ENCODE results near the gene L3MBTL3.

The L3MBTL3 gene

GRCh38 chr6:130018292-130018743 is at the start of gene L3MBTL3:
TSS of gene L3MBTL3 (plus strand) at chr6:130018581. CDS start at chr6:130042700, 24,119 bp downstream.
- peak; percentile 79 for DNase-seq (ENCODE audit: low read depth in 2 of 2)

DNA sequence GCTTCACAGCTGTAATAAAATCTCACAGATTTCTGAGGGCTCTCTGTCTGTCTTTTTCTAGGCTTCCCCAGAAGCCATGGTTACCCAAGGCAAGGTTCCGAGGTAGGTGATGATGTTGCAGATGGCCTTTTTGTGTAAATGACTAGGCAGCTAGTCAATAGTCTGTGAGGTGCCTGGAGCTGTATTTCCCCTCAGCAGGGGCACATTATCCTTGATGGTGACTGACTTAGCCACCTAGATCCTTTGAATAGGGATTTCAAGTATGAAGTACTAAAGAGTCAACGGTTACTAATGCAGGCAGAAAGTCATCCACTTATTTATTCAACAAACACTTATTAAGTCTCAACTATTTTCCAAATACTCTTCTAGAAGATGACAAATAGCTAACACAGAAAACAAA is 49.3 kb upstream of the L3MBTL3 start:
- no peak for DNase-seq (ENCODE audit: low read depth in 2 of 2)

- no peak for DNase-seq (ENCODE audit: low read depth in 2 of 2)
These were observed 42.3 kb upstream of the L3MBTL3 start for GRCh38 chr6:129976110-129976509.

DNA sequence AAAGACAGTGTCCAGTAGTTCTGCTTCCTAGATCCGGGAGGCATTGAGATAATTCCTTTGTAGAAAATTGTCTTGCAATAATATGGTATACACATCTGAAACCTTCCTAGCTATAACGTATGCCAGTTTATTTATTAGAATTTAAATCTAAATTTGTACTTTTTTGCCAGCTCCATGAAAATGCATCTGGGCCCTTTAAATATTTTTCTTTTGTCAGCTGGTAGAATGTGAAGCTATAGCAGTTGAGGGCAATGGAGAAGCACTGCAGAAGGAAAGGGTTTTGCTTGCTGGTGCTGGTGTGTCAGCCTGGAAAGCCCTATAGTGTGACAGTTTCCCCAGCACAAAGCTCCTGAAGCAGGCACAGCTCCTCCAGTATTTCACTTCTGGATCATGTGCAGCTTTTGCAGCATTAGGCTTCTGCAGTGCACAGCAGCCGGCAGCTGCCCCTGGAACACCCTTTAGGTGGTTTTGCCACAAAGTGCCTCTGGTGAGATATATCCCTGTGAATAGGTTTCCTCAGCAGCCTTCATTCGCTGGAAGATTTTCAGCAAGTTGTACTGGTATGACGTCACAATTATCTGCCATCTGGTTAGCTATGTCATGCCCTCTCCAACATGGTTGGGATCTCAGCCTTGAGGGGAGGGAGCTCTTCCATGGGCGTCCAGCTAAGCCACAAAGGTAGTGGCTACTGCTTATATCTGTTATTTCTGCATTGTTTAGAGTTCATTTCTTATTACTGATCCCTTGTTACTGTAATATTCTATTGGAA is 40.0 kb upstream of the L3MBTL3 start:
- DNase-seq (ENCODE audit: low read depth in 2 of 2), result no peak

DNA sequence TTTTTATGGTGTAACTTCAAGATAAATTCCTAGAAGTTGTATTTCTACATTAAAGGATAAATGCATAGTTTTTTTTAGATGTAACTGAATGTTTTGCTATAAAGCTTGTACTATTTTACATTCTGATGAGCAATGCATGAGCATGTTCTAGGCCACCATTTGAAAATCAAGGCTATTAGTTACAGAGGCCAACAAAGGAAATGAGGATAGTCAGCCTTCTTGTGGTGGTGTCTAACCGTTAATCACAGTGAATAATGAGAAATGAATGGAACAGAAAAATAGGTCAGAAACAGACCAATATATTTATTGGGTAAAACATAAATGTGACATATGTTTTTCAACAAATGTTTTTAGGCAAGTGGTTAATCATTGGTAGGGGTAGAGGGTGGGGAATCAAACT is 37.6 kb upstream of the L3MBTL3 start:
- DNase-seq (ENCODE audit: low read depth in 2 of 2), result no peak

DNA sequence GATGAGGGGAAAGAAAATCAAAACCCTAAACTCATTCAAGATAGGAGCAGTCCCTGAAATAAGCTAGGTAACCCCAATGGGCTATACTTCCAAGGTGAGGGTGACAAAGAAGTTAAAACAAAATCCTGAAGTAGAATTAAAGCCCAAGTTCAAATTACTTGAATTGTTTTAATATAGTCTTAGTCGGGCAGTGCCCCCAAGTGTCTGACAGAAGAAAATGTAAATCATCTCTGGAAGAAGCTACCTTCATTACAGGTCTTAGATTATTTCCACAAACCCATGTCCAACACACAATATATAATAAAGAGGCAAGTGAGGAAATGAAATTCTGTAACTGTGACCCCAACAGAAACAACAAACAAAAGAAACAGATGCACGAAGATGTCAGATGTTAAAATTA is 36.8 kb upstream of the L3MBTL3 start:
- no peak for DNase-seq (ENCODE audit: low read depth in 2 of 2)

GRCh38 chr6:129989396-129989795 is 29.0 kb upstream of the L3MBTL3 start:
- DNase-seq (ENCODE audit: low read depth in 2 of 2), result no peak

- DNase-seq (ENCODE audit: low read depth in 2 of 2), result no peak
These were observed 25.5 kb upstream of the L3MBTL3 start for GRCh38 chr6:129992881-129993280.

- no peak for DNase-seq (ENCODE audit: low read depth in 2 of 2)
These were observed 24.0 kb upstream of the L3MBTL3 start for GRCh38 chr6:129994410-129994809.

- DNase-seq (ENCODE audit: low read depth in 2 of 2), result no peak
These were observed 22.0 kb upstream of the L3MBTL3 start for GRCh38 chr6:129996387-129996786.

DNA sequence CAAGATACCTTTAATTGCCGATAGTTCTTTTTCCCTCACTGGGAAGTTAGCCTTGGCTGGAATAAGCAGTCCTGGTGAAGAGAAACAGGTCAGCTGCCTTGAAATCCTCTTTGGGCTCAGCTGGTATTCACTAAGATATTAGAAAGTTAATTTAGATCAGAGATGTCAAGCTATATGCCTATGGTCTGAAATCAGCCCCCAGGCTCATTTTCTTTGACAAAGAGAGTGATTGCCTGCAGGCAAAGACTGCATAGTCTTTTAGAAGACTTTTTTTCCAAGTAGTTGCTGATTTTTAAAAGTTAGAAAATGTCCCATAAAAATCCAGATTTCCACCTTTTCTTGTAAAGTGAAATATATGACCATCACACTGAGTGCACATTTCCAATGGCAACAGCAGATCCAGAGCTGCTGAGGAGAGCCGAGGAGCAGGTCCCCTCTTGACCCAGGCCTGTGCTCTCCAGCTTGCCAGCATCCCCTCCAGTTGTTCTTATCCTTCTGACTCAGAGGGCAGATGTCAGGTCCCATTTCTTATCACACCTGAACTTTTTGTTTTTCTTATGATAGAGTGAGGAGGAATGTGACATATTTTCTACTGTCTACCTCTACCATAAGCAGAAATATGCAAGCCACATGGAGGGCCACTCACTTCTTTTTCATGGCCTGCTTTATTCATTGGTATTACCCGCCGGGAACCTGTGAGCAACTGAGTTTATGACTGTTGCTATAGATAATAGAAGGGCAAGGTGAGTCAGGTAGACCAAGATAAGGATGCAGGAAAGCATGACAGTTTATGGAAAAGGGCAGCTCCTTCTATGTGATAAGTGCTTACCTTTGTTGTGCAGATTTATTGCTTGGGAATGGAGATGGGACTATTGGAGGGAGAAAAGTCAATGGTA is 17.6 kb upstream of the L3MBTL3 start:
- DNase-seq (ENCODE audit: low read depth in 2 of 2), result no peak

DNA sequence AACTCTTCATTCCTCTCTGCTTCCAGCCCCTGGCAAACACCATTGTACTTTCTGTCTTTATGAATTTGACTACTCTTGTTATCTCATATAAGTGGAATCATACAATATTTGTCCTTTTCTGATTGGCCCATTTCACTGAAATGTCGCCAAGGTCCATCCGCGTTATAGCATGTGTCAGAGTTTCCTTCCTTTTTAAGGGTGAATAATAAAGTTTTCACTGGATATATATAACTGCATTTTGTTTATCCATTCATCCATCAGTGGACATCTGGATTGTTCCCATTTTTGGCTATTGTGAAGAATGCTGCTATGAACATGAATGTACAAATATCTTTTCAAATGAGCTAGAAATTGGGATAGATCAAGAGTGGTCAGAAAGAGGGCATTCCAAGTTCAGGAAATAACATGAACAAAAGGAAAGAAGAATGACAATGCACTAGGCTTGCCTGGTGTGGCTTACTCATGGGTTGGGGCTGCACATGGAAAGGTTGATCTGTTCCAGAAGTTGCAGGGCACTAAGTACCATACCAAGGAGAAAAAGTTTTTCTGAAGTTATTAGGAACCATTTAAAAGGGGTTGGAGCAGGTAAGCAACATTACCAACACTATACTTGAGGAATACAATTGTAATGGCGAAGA is 10.0 kb upstream of the L3MBTL3 start:
- DNase-seq (ENCODE audit: low read depth in 2 of 2), result no peak

DNA sequence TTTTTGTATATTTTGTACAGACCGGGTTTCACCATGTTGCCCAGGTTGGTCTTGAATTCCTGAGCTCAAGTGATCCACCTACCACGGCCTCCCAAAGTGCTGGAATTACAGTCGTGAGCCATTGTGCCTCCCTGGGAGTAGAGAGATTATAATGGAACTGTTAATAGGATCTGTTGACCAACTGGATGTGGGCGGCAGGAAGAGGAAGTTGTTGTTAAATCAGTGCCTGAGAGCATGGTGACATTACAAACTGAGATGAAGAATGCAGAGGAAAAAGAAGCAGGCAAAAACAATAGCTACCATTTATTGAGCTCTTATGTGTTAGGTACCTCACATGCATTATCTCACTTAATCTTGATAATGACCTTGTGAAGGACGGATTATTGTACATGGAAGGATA is 9.2 kb upstream of the L3MBTL3 start:
- DNase-seq (ENCODE audit: low read depth in 2 of 2), result no peak

DNA sequence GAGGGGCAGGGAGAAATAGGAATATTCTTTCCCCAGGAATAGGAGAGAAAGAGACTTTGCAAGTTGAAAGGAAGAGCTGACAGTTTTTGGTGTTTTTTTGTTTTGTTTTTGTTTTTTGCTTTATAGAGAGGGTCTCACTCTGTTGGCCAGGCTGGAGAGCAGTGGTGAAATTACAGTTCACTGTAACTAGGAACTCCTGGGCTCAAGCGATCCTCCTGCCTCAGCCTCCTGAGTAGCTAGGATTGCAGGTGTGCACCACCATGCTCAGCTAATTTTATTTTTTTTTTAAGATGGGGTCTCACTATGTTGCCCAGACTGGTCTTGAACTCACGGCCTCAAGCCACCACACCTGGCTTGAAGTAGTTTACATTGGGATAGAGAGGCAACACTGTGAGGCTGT is 8.0 kb upstream of the L3MBTL3 start:
- DNase-seq (ENCODE audit: low read depth in 2 of 2), result no peak

- no peak for DNase-seq (ENCODE audit: low read depth in 2 of 2)
These were observed 5.7 kb upstream of the L3MBTL3 start for GRCh38 chr6:130012728-130013127.

- peak in 1 of 2 donors; percentile 3 for DNase-seq (ENCODE audit: low read depth in 2 of 2)
These were observed 454 bp downstream of the L3MBTL3 start for GRCh38 chr6:130018744-130019325.

- DNase-seq (ENCODE audit: low read depth in 2 of 2), result peak; percentile 7 to 12
These were observed 1.1 kb downstream of the L3MBTL3 start for GRCh38 chr6:130019326-130020072.

- peak in 1 of 2 donors; percentile 17 for DNase-seq (ENCODE audit: low read depth in 2 of 2)
These were observed 1.9 kb downstream of the L3MBTL3 start for GRCh38 chr6:130020073-130020906.

DNA sequence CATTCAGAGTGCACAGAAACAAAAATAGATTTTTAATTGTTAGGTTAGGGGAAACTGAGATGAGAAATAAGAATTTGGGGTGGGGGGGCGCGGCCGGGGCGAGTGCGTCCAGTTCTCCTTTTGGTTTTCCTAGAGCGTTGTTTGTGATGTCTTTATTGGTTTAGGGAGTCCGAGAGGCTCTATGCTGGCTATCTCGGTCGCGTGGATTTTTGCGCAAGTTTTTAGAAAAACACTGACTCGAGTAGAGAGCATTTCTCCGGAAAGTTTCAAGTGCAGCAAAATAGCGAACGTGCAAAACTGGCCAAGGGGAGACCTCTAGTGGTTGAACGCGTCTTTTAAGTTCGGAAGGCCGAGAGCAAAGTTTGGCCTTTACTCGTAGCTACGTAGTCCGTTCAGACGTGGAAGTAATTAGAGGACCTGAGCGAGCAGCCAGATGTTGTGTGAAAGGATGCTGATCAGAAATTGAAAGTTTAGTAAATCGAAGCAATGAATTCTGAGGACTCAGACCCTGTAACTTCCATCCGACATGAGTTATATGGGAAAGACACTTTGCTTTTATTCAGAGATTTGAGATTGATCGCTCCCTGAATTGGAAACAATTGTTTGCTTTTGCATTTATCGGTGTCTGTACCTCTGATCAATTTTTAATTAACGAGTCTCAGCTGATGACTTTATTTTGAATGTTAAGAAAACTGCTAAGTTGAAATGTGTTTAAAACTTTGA is 2.7 kb downstream of the L3MBTL3 start:
- peak; percentile 27 to 50 for DNase-seq (ENCODE audit: low read depth in 2 of 2)

- no peak for DNase-seq (ENCODE audit: low read depth in 2 of 2)
These were observed 8.5 kb downstream of the L3MBTL3 start for GRCh38 chr6:130026859-130027258.
